Fibroblast of skin of right quadriceps (primary cell): ENCODE data around the gene PLA1A.

ENCODE experiments used
- DNase-seq: peaks from one replicate; pipeline ENCODE4 v3.0.0-alpha.2; 2013

PLA1A gene

DNA sequence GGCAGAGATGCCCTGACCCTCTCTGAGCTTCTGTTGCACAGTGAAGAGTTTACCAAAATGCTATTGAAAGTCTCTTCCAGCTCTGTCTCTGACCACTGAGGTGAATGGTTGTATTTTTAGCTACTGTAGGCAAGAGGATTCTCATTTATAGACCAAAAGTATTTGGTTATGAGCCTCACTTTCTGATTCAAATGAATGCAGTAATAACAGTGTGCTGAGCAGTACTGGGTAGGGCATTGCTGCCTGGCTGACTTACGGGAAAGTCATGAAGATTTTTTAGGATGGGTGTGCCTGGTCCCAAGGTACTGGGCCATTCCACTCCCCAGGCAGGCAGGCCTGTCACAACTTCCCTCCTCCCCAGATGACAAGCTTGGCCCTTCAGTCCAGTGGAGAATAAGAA is 15.5 kb downstream of the PLA1A start:
- no peak for DNase-seq

- no peak for DNase-seq
Measured at GRCh38 chr3:119613872-119614271, 16.2 kb downstream of the PLA1A start.

GRCh38 chr3:119616056-119616455 is 18.4 kb downstream of the PLA1A start:
- no peak for DNase-seq

GRCh38 chr3:119619094-119619493 is 21.4 kb downstream of the PLA1A start:
- no peak for DNase-seq

DNA sequence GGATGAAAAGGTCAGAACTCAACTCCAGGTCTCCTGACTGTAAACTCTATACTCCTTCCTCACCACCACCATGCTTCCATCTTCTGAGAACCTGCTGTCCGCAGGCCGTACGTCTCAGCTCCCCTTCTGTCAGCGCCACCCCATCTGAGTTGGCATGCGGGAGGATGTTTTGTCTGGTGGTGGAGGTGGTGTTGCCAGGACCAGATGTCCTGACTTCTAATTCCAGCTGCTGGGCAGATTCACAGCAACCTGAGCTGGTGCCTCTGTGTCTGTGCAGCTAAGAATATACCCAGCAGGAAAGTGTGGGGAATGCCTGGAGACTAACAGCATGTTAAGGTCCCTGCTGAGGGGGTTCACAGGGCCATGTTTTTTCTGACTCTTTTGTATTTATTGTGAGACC is 23.2 kb downstream of the PLA1A start:
- DNase-seq: no peak

DNA sequence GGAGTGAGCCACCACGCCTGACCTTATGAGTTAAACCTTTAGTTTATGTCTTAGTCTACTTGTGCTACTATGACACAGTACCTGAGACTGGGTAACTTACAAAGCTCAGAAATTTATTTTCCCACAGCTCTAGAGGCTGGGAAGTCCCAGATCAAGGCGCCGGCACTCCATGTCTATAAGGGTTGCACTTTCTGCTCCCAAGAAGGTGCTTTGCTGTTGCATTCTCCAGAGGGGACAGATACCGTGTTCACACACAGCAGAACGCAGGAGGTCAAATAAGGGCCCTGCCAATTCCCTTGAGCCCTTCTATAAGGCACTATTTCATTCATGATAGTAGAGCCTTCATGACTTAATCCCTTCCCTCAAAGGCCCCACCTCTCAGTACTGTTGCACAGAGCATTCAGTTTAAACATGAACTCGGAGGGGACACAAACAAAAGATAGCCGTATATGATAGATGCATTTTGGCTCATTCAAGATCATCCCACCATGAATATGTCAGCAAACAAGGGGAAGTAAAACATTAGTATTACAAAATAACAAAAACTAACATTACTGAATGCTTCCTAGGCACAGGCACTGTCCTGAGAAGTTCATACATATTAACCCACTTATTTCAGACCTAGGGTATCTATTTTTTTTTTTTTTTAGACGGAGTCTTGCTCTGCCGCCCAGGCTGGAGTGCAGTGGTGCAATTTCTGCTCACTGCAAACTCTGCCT is 26.5 kb downstream of the PLA1A start:
- DNase-seq: no peak

DNA sequence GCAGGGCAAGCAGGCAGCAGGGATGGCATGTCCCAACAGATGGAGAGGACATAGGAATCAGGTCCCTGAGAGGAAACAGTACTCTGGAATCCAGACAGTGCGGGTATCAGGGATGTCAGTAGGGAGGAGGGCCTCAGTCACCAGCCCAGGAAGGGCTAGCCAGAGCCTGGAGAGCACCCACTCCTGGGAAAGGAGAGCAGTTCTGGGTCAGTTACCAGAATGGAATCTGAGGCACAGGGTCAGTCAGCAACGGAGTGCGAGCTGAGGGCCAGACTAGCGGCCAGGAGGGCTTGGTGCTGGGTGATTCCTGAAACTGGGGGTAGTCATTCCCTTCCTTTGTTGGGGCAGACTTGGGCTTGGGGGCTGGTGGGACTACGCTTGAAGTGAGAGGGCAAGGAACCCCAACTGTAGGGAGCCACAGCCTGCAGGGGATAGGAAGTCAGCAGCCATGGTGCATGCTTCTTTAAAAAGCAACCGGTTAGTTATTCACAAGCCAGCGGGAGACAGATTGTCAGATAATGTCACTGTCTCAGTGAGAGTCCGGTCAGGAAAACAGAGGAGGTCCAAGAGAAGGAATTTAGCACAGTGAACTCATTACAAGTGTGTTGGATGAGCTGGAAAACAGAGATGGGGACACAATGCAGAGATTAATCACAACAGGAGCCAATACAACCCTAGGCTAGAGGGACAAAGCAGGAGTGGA is 27.9 kb downstream of the PLA1A start:
- DNase-seq: no peak

DNA sequence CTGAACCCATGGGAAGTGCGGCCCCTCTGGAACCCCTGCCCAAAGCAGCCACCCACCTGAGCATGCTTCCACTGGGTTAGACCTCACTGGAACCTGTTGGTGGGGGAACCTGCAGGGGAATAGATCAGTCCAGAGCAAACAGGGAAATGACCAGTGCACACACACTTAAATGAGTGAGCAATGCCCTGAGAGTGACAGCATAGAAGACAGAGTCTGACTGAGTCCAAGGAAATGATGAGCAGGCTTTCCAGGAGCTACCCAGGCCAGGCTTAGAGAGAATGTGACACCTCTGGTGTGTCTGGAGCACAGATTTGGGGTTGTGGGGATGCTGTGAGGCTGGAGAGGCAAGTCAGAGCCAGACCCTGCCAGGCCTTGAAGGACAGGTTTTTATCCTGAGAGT is 28.5 kb downstream of the PLA1A start:
- DNase-seq: no peak

GRCh38 chr3:119627461-119627860 is 29.8 kb downstream of the PLA1A start:
- no peak for DNase-seq

- no peak for DNase-seq
Measured at GRCh38 chr3:119628390-119628789, 30.7 kb downstream of the PLA1A start.

- DNase-seq: no peak
Measured at GRCh38 chr3:119628816-119629445, 31.2 kb downstream of the PLA1A start.

DNA sequence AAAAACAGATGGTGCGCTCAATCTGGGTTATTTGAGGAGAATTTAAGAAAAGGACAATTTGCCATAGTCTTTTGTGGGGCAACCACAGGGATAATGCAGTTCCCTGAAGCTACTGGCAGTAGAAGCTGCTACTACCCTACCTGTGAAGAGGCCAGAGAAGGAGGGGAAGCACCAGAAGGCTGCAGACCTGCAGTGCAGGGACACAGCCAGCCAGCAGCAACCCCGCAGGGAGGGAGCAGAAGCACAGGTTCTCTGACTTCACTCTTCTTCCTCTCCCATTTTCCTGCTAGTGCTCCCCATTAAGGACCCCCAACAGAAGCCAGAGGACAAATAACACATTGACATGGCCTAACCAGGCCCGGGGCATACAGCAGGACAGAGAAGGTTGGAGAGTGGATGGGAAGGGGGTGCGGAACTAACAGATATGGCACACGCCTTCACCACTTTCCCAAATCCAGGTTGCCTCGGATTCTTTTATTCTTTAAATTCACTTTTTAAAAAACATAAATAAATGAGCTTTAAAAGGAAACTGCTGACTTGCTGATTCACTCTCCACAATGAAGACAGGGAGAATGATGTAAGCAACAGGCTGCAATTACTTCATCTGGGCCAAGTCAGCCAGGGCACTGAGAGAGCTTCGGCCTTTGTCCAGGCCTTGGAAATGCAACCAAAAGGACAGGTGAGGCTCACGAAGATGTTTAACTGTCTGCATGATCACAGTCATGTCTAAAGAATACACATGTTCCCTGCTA is 32.6 kb downstream of the PLA1A start:
- peak; percentile 65 for DNase-seq

GRCh38 chr3:119630880-119631329 is 33.2 kb downstream of the PLA1A start:
- DNase-seq: no peak

DNA sequence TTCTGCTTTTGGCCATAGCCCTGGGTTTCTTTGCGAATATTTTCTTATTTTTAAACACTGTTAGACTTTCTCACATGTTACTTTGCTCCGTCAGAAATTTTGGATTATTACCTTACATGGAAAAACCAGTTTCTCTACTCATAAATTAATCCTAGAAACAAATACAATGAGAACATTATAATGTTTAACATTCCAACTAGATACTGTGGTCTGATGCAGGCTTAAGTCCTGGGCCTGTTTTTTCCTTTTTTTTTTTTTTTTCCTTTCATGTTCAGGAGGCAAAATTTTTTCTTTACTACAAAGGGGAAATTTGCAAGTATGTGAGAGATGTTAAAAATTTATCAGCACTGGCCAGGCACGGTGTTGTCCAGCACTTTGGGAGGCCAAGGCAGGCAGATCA is 33.8 kb downstream of the PLA1A start:
- DNase-seq: peak; percentile 45

DNA sequence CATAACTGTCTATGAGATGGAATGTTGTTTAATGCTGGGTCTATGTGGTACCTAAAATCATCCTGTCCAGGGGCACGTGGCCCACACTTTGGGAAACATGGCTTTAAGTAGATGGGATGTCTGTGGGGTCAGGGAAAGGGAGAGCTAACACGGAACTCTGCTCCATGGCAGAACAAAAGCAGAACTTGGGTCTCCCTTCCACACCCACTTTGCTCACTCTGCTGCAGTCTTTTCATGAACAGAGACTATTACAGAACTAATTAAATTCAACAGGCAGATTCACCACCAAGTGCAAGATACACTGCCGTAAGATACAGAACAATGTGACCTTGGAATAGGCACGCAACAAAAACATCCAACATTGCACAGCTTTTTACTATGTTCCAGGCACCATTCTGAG is 34.5 kb downstream of the PLA1A start:
- DNase-seq: no peak

DNA sequence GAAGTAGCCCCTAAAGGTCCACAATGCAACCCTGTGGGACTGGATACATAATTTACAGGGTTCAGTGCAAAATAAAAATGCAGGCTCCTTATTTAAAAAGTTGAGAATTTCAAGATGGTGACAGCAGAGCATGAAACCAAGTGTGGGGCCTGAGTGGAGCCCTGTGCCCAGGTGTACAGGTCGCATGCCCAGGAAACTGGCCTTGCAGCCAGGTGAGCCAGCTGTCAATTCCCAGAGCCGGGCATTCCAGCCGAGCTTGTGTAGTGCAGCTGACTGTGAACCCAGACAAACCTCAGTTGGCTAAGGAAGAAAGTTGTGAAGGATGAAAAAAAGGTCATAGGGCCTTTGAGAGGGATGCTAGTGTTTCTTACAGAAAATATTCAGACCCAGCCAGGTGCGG is 35.1 kb downstream of the PLA1A start:
- no peak for DNase-seq

GRCh38 chr3:119635719-119636118 is 38.0 kb downstream of the PLA1A start:
- no peak for DNase-seq

DNA sequence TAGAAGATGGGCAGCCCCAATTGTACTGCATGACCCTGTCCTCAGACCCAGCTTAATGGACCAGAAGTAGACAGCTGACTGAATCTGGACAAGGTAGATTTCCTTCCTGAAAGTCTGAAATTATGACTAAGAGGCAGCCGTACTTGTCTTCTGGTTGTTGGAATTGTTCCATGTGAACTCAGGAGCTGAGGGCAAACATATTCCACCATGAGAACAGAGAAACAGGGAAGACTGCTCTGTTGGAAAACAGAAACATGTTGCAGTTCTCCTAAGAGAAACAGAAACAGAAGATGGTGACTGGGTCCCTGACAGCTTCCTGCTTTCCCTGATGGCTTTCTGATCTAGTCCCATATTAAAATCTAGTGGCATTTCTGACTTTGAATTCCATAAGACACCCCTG is 38.6 kb downstream of the PLA1A start:
- DNase-seq: peak; percentile 43

GRCh38 chr3:119636891-119637611 is 39.4 kb downstream of the PLA1A start:
- DNase-seq: no peak

- DNase-seq: peak; percentile 96
Measured at GRCh38 chr3:119637679-119638477, 40.2 kb downstream of the PLA1A start.

GRCh38 chr3:119639494-119640350 is 42.0 kb downstream of the PLA1A start:
- no peak for DNase-seq
